Measurements from ENCODE around the gene BICRAL.

The BICRAL gene

GRCh38 chr6:42860481-42860880 is 78.6 kb downstream of the BICRAL start:
- Histone ChIP-seq H3K79me1 (ENCODE audit: low read depth, low read length) (no peaks in the 10 kb centered on the region), H2BK120ac (ENCODE audit: low read depth, low read length) (no peak overlapping the region), H3K4ac (ENCODE audit: low read length) (no peak overlapping the region), H3K27ac (replicated peaks; ENCODE audit: low read length) (no peak overlapping the region), H3K18ac (ENCODE audit: low read length) (no peak overlapping the region), H2BK15ac (ENCODE audit: low read length) (no peak overlapping the region), H2BK12ac (ENCODE audit: low read length) (no peak overlapping the region), H3K9ac (ENCODE audit: low read depth, low read length, poor library complexity) (no peak overlapping the region), H3K9me3 (replicated peaks in 1 of 2; ENCODE audit: control insufficient read depth in 2 of 2, insufficient read depth in 1 of 2, low read depth in 1 of 2, low read length in 2 of 2) (no peaks in the 10 kb centered on the region), H4K91ac (ENCODE audit: low read depth, low read length, poor library complexity) (no peak overlapping the region), H2BK5ac (ENCODE audit: low read length) (no peak overlapping the region), H3K4me2 (ENCODE audit: insufficient read depth, low read length, poor library complexity, severe bottlenecking) (no peak overlapping the region), H3K36me3 (replicated peaks in 1 of 2; ENCODE audit: control insufficient read depth in 2 of 2, insufficient read depth in 2 of 2, low read length in 2 of 2) (peaks cover 10 to 54% of the 10 kb centered on the region in 2 donors), H2AK5ac (ENCODE audit: low read depth, low read length) (no peak overlapping the region), H3K4me3 (ENCODE audit: low read length in 2 of 2) (no peak overlapping the region), H3K4me1 (ENCODE audit: control insufficient read depth in 2 of 2, insufficient read depth in 1 of 2, low read depth in 1 of 2, low read length in 2 of 2) (no peaks in the 10 kb centered on the region), H3K27me3 (ENCODE audit: control insufficient read depth in 3 of 3, insufficient read depth in 3 of 3, low read depth in 1 of 3, low read length in 3 of 3) (no peaks in the 10 kb centered on the region), H3K14ac (ENCODE audit: low read length) (no peak overlapping the region), H4K8ac (ENCODE audit: low read depth, low read length) (no peak overlapping the region), H3K23ac (ENCODE audit: low read depth, low read length, poor library complexity) (no peak overlapping the region), H2AFZ (ENCODE audit: low read length) (no peak overlapping the region)
- DNase-seq (ENCODE audit: low spot score) = no peak
- WGBS, 2 donors (ENCODE audit: extremely low coverage in 2 of 2, insufficient read length in 2 of 2, insufficient replicate concordance in 1 of 2) = no CpG with 5 or more reads among the region's 6 CpGs

DNA sequence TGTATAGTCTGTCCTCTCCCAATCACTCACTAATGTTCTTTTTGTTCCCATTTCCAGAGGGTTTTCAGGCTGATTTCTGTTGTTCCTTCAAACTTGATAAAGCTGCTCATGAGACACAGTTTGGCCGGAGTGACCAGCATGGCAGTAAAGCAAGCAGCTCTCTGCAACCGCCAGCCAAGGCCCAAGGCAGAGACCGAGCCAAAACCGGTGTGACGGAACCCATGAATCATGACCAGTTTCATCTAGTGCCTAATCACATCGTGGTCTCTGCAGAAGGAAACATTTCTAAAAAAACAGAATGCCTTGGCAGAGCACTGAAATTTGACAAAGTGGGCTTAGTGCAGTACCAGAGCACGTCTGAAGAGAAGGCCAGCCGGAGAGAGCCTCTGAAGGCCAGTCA is 82.8 kb downstream of the BICRAL start:
- Histone ChIP-seq H3K4me3 (ENCODE audit: low read length in 2 of 2) (no peak overlapping the region), H3K18ac (ENCODE audit: low read length) (no peak overlapping the region), H3K9me3 (replicated peaks in 1 of 2; ENCODE audit: control insufficient read depth in 2 of 2, insufficient read depth in 1 of 2, low read depth in 1 of 2, low read length in 2 of 2) (no peaks in the 10 kb centered on the region), H2AFZ (ENCODE audit: low read length) (no peak overlapping the region), H2BK120ac (ENCODE audit: low read depth, low read length) (no peak overlapping the region), H3K4ac (ENCODE audit: low read length) (no peak overlapping the region), H3K36me3 (replicated peaks in 1 of 2; ENCODE audit: control insufficient read depth in 2 of 2, insufficient read depth in 2 of 2, low read length in 2 of 2) (peaks cover 7 to 52% of the 10 kb centered on the region in 2 donors), H3K14ac (ENCODE audit: low read length) (no peak overlapping the region), H3K4me1 (ENCODE audit: control insufficient read depth in 2 of 2, insufficient read depth in 1 of 2, low read depth in 1 of 2, low read length in 2 of 2) (no peaks in the 10 kb centered on the region), H4K8ac (ENCODE audit: low read depth, low read length) (no peak overlapping the region), H3K4me2 (ENCODE audit: insufficient read depth, low read length, poor library complexity, severe bottlenecking) (no peak overlapping the region), H3K27ac (replicated peaks; ENCODE audit: low read length) (no peak overlapping the region), H3K23ac (ENCODE audit: low read depth, low read length, poor library complexity) (no peak overlapping the region), H2BK15ac (ENCODE audit: low read length) (no peak overlapping the region), H3K79me1 (ENCODE audit: low read depth, low read length) (no peaks in the 10 kb centered on the region), H3K9ac (ENCODE audit: low read depth, low read length, poor library complexity) (no peak overlapping the region), H3K27me3 (ENCODE audit: control insufficient read depth in 3 of 3, insufficient read depth in 3 of 3, low read depth in 1 of 3, low read length in 3 of 3) (no peaks in the 10 kb centered on the region), H2AK5ac (ENCODE audit: low read depth, low read length) (no peak overlapping the region), H2BK5ac (ENCODE audit: low read length) (no peak overlapping the region), H4K91ac (ENCODE audit: low read depth, low read length, poor library complexity) (no peak overlapping the region), H2BK12ac (ENCODE audit: low read length) (no peak overlapping the region)
- DNase-seq (ENCODE audit: low spot score) = no peak
- WGBS, 2 donors (ENCODE audit: extremely low coverage in 2 of 2, insufficient read length in 2 of 2, insufficient replicate concordance in 1 of 2) = no CpG with 5 or more reads among the region's 8 CpGs

GRCh38 chr6:42870145-42870936 is 88.5 kb downstream of the BICRAL start:
- Histone ChIP-seq H3K23ac (ENCODE audit: low read depth, low read length, poor library complexity) (no peak overlapping the region), H2BK12ac (ENCODE audit: low read length) (no peak overlapping the region), H2AFZ (ENCODE audit: low read length) (no peak overlapping the region), H3K18ac (ENCODE audit: low read length) (no peak overlapping the region), H3K4ac (ENCODE audit: low read length) (no peak overlapping the region), H3K14ac (ENCODE audit: low read length) (no peak overlapping the region), H3K36me3 (replicated peaks in 1 of 2; ENCODE audit: control insufficient read depth in 2 of 2, insufficient read depth in 2 of 2, low read length in 2 of 2) (peaks cover 0 to 17% of the 10 kb centered on the region in 2 donors), H3K9ac (ENCODE audit: low read depth, low read length, poor library complexity) (no peak overlapping the region), H2BK15ac (ENCODE audit: low read length) (no peak overlapping the region), H3K4me2 (ENCODE audit: insufficient read depth, low read length, poor library complexity, severe bottlenecking) (no peak overlapping the region), H2BK120ac (ENCODE audit: low read depth, low read length) (no peak overlapping the region), H2BK5ac (ENCODE audit: low read length) (no peak overlapping the region), H3K4me3 (ENCODE audit: low read length in 2 of 2) (no peak overlapping the region), H3K79me1 (ENCODE audit: low read depth, low read length) (no peaks in the 10 kb centered on the region), H4K91ac (ENCODE audit: low read depth, low read length, poor library complexity) (no peak overlapping the region), H3K4me1 (ENCODE audit: control insufficient read depth in 2 of 2, insufficient read depth in 1 of 2, low read depth in 1 of 2, low read length in 2 of 2) (peaks cover 0 to 4% of the 10 kb centered on the region in 2 donors), H3K9me3 (replicated peaks in 1 of 2; ENCODE audit: control insufficient read depth in 2 of 2, insufficient read depth in 1 of 2, low read depth in 1 of 2, low read length in 2 of 2) (no peaks in the 10 kb centered on the region), H3K27me3 (ENCODE audit: control insufficient read depth in 3 of 3, insufficient read depth in 3 of 3, low read depth in 1 of 3, low read length in 3 of 3) (no peaks in the 10 kb centered on the region), H4K8ac (ENCODE audit: low read depth, low read length) (no peak overlapping the region), H2AK5ac (ENCODE audit: low read depth, low read length) (no peak overlapping the region), H3K27ac (replicated peaks; ENCODE audit: low read length) (no peak overlapping the region)
- no peak for DNase-seq (ENCODE audit: low spot score)
- no CpG with 5 or more reads among the region's 2 CpGs for WGBS, 2 donors (ENCODE audit: extremely low coverage in 2 of 2, insufficient read length in 2 of 2, insufficient replicate concordance in 1 of 2)

DNA sequence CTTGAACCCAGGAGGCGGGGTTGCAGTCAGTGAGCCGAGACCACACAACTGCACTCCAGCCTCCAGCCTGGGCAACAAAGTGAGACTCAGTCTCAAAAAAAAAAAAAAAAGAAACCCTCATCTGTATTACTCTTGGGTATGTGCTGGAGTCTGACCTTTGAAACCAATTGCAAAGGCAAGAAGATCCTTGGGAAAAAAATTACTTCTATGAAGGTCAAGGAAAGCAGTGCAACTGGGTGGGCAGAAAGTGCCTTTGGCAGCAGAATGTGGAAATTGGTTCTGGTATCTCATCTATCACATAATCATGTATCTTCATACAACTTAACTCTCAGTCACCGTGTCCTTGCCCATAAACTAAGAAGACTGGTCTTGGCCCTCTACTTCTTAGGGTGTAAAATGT is 89.9 kb downstream of the BICRAL start:
- H3K23ac ChIP-seq (ENCODE audit: low read depth, low read length, poor library complexity) = no peak overlapping the region
- no peak overlapping the region for H2BK120ac ChIP-seq (ENCODE audit: low read depth, low read length)
- no peak overlapping the region for H2BK5ac ChIP-seq (ENCODE audit: low read length)
- DNase-seq (ENCODE audit: low spot score) = no peak
- H4K8ac ChIP-seq (ENCODE audit: low read depth, low read length) = no peak overlapping the region
- H3K9me3 ChIP-seq (replicated peaks in 1 of 2; ENCODE audit: control insufficient read depth in 2 of 2, insufficient read depth in 1 of 2, low read depth in 1 of 2, low read length in 2 of 2) = no peaks in the 10 kb centered on the region
- no peak overlapping the region for H3K4me3 ChIP-seq (ENCODE audit: low read length in 2 of 2)
- H2BK15ac ChIP-seq (ENCODE audit: low read length) = no peak overlapping the region
- peaks cover 0 to 4% of the 10 kb centered on the region in 2 donors for H3K4me1 ChIP-seq (ENCODE audit: control insufficient read depth in 2 of 2, insufficient read depth in 1 of 2, low read depth in 1 of 2, low read length in 2 of 2)
- H2AK5ac ChIP-seq (ENCODE audit: low read depth, low read length) = no peak overlapping the region
- no peak overlapping the region for H4K91ac ChIP-seq (ENCODE audit: low read depth, low read length, poor library complexity)
- H2AFZ ChIP-seq (ENCODE audit: low read length) = no peak overlapping the region
- no peak overlapping the region for H3K4me2 ChIP-seq (ENCODE audit: insufficient read depth, low read length, poor library complexity, severe bottlenecking)
- H3K79me1 ChIP-seq (ENCODE audit: low read depth, low read length) = no peaks in the 10 kb centered on the region
- no peaks in the 10 kb centered on the region for H3K27me3 ChIP-seq (ENCODE audit: control insufficient read depth in 3 of 3, insufficient read depth in 3 of 3, low read depth in 1 of 3, low read length in 3 of 3)
- no CpG with 5 or more reads among the region's 3 CpGs for WGBS, 2 donors (ENCODE audit: extremely low coverage in 2 of 2, insufficient read length in 2 of 2, insufficient replicate concordance in 1 of 2)
- H2BK12ac ChIP-seq (ENCODE audit: low read length) = no peak overlapping the region
- H3K14ac ChIP-seq (ENCODE audit: low read length) = no peak overlapping the region
- H3K9ac ChIP-seq (ENCODE audit: low read depth, low read length, poor library complexity) = no peak overlapping the region
- no peak overlapping the region for H3K27ac ChIP-seq (replicated peaks; ENCODE audit: low read length)
- H3K18ac ChIP-seq (ENCODE audit: low read length) = no peak overlapping the region
- peaks cover 0 to 8% of the 10 kb centered on the region in 2 donors for H3K36me3 ChIP-seq (replicated peaks in 1 of 2; ENCODE audit: control insufficient read depth in 2 of 2, insufficient read depth in 2 of 2, low read length in 2 of 2)
- H3K4ac ChIP-seq (ENCODE audit: low read length) = no peak overlapping the region

Measured in neuronal stem cell (in vitro differentiated cells).